Lung (tissue), 12 donors: ENCODE results near the gene TMEM129. TPM values are rescaled to one million over a fixed set of nuclear protein-coding genes. Genes with fewer than 3 reads are reported as not detected.

Experiments
- ATAC-seq: fragments of 200-7000 bp; cut with Tn5 transposase; one replicate; pipeline ENCODE4 v1.9.1; 2020; ENCODE audit warnings: moderate number of reproducible peaks; ENCODE audit not compliant: insufficient read depth, low FRiP score
- DNase-seq, 3 donors: peaks; one replicate each; pipeline ENCODE4 v3.0.0-alpha.2; 2013 to 2017
- H3K27ac ChIP-seq, 2 donors: one replicate each; pipeline ENCODE4 v1.5.1; 2013; ENCODE audit warnings: mild to moderate bottlenecking in 2 of 2, moderate library complexity in 2 of 2, control low read depth in 1 of 2, inconsistent platforms in 1 of 2, low read depth in 1 of 2, low read length in 1 of 2
- H3K27me3 ChIP-seq, 3 donors: one replicate each; pipeline ENCODE4 v1.5.1; 2013; ENCODE audit warnings: low read length in 2 of 3; ENCODE audit not compliant: control insufficient read depth in 3 of 3, insufficient read depth in 3 of 3
- H3K36me3 ChIP-seq, 4 donors: one replicate each; pipeline ENCODE4 v1.5.1; 2013; ENCODE audit warnings: low read length in 4 of 4, mild to moderate bottlenecking in 1 of 4, moderate library complexity in 1 of 4; ENCODE audit not compliant: control insufficient read depth in 4 of 4, insufficient read depth in 4 of 4
- H3K4me1 ChIP-seq, 5 donors: one replicate each; pipeline ENCODE4 v1.5.1; 2013; ENCODE audit warnings: low read length in 5 of 5, mild to moderate bottlenecking in 2 of 5, moderate library complexity in 1 of 5; ENCODE audit not compliant: control insufficient read depth in 5 of 5, insufficient read depth in 5 of 5
- H3K4me3 ChIP-seq: one replicate; pipeline ENCODE4 v1.5.1; 2013; ENCODE audit warnings: mild to moderate bottlenecking, control low read depth, moderate library complexity
- H3K9ac ChIP-seq, 2 donors: one replicate each; pipeline ENCODE4 v1.5.1; 2013; ENCODE audit warnings: low read length in 2 of 2, control low read depth in 1 of 2; ENCODE audit not compliant: insufficient read depth in 1 of 2
- H3K9me3 ChIP-seq, 4 donors: one replicate each; pipeline ENCODE4 v1.5.1; 2013; ENCODE audit warnings: low read length in 3 of 4, mild to moderate bottlenecking in 1 of 4, moderate library complexity in 1 of 4; ENCODE audit not compliant: control insufficient read depth in 4 of 4, insufficient read depth in 3 of 4
- WGBS, 2 donors: extraction: QIAGEN DNeasy Blood & Tissue Kit; methylation state at CpG; one replicate each; pipeline ENCODE4 v1.1.7; 2013; 5-methylcytosine and 5-hydroxymethylcytosine counted together
- polyA plus RNA-seq, 2 donors: library from polyadenylated mRNA; stranded (reverse); fragments of 200-250 nt; gene quantifications; one replicate each; pipeline ENCODE4 v1.2.1, GENCODE V29; 2013
- total RNA-seq, 2 donors: library from RNA; depleted of rRNA in 1 of 2; stranded (reverse); fragments of >200 nt in 1 of 2; gene quantifications; one replicate each; pipeline ENCODE4 v1.2.1, GENCODE V29; 2014 to 2021
- TF ChIP-seq, protein P1 (sequence below): IDR thresholded peaks from 2 replicates; pipeline ENCODE4 v1.5.1; 2012; ENCODE audit warnings: mild to moderate bottlenecking; ENCODE audit errors: control extremely low read depth, extremely low read depth
- donor health status: control.
- donor health status: control.
- donor health status: Bipolar disorder and iron deficiency.
- donor health status: healthy.
- donor health status: DM: yes; HTN: yes; CAD: no.

TMEM129 gene
- total and polyA plus RNA-seq, 4 donors: 16.6 to 45.2 (median 37.8) TPM

DNA sequence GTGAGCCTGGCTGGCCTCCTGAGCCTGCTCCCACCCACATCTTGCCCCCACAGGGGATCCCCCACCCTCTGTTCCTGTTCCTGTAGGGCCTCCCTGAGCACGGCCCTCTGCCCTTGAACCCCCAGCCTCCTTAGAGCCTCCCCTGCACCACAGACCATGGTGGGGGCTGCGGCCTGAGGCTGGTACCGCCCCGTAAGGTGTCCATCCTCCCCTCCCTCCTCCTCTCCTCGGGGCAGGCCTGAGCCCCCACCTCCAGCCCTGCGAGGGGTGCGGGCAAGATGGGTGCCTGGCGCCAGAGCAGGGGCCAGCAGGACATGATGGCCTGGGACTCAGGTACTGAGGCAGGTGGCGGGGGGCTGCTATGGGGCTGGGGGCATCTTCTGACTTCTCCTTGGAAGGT, 43.5 kb upstream of the TMEM129 start:
- Histone ChIP-seq H3K36me3 (no peaks in the 10 kb centered on the region), H3K4me1 (peaks cover 0 to 42% (median 11%) of the 10 kb centered on the region in 5 donors), H3K27ac (no peak overlapping the region), H3K4me3 (no peak overlapping the region), H3K27me3 (no peaks in the 10 kb centered on the region), H3K9ac (no peak overlapping the region), H3K9me3 (no peaks in the 10 kb centered on the region)
- TF ChIP-seq, protein P1, sequence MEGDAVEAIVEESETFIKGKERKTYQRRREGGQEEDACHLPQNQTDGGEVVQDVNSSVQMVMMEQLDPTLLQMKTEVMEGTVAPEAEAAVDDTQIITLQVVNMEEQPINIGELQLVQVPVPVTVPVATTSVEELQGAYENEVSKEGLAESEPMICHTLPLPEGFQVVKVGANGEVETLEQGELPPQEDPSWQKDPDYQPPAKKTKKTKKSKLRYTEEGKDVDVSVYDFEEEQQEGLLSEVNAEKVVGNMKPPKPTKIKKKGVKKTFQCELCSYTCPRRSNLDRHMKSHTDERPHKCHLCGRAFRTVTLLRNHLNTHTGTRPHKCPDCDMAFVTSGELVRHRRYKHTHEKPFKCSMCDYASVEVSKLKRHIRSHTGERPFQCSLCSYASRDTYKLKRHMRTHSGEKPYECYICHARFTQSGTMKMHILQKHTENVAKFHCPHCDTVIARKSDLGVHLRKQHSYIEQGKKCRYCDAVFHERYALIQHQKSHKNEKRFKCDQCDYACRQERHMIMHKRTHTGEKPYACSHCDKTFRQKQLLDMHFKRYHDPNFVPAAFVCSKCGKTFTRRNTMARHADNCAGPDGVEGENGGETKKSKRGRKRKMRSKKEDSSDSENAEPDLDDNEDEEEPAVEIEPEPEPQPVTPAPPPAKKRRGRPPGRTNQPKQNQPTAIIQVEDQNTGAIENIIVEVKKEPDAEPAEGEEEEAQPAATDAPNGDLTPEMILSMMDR: no peak
- 92 to 93% methylated on average over 9 of the region's 9 CpGs for WGBS, 2 donors
- ATAC-seq: no peak
- no peak for DNase-seq

DNA sequence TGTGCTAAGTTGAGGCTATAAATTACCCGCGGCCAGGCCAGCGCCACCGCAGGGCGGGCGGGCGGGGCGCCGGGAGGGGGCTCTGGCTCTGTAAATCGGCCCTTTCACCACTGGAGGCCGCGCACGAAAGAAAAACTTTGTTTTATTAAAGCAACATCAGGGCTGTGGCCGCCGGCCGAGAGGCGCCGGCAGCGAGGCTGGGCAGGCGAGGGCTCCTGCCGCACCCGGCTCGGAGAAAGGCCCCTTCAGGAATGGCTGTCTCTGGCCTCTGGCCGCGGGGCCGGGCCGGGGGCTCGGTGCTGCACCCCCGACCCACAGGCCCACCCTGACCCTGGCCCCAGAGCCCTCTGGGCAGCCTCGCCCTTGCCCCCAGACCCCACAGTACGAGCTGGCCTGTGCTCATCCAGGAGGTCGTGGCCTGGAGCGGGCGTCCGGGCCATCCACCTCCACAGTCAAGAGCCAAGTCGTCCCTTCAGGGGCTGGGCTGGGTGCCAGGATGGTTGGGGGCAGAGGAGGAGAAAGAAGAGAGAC, 42.5 kb upstream of the TMEM129 start:
- ATAC-seq (no peak), DNase-seq (peak; percentile 78 to 82 (median 78))
- no peak overlapping the region for H3K4me3 ChIP-seq
- H3K9me3 ChIP-seq: no peaks in the 10 kb centered on the region
- no peak overlapping the region for H3K9ac ChIP-seq
- no peaks in the 10 kb centered on the region for H3K27me3 ChIP-seq
- 12 to 13% methylated on average over 32 to 36 of the region's 36 CpGs for whole genome bisulfite sequencing, 2 donors
- H3K36me3 ChIP-seq: no peaks in the 10 kb centered on the region
- H3K4me1 ChIP-seq: peaks cover 0 to 38% (median 14%) of the 10 kb centered on the region in 5 donors
- TF ChIP-seq, protein P1: no peak
- no peak overlapping the region for H3K27ac ChIP-seq

DNA sequence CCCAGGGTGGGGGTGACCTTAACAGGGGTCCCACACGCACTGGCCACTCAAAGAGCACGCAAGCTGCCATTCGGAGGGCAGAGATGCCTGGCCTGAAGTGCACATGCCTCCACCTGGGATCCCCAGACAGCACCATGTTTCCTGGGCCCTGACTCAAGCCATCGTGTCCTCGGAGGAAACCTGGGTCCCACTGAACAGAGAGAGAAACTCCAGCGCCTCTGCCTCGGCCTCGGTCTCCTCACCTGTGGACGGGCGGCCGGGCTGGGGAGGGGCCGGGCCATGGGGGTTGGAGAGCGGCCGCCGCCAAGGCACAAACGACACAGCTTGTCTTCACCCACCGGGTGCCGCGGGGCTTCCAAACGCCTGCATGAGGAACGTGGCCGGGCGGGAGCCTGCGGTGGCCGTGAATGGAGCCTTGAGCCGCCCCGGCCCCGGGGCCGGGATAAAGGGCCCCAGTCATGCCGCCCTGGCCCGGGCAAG, 42.0 kb upstream of the TMEM129 start:
- Histone ChIP-seq H3K9ac (no peak overlapping the region), H3K9me3 (no peaks in the 10 kb centered on the region), H3K4me1 (peaks cover 0 to 34% (median 14%) of the 10 kb centered on the region in 5 donors), H3K4me3 (no peak overlapping the region), H3K27me3 (no peaks in the 10 kb centered on the region), H3K36me3 (no peaks in the 10 kb centered on the region), H3K27ac (no peak overlapping the region)
- TF ChIP-seq, protein P1: no peak
- ATAC-seq (no peak), DNase-seq (no peak)
- 29 to 32% methylated on average over 29 to 31 of the region's 31 CpGs for WGBS, 2 donors
